Right cardiac atrium (tissue), 5 donors: ENCODE measurements around the gene EEPD1. TPM values are rescaled to one million over a fixed set of nuclear protein-coding genes. Genes with fewer than 3 reads are reported as not detected.

Experiments used
- ATAC-seq, 2 donors: fragments of 200-7000 bp; cut with Tn5 transposase; one replicate each; pipeline versions ENCODE4 v1.8.0 to v1.9.1; 2020; ENCODE audit warnings: moderate library complexity in 2 of 2, mild to moderate bottlenecking in 1 of 2
- DNase-seq, 3 donors: peaks; one replicate each; pipeline ENCODE4 v3.0.0-alpha.2; 2020
- H3K27ac ChIP-seq: one replicate; pipeline ENCODE4 v1.5.1; 2013; ENCODE audit warnings: mild to moderate bottlenecking, low read length, control low read depth, moderate library complexity
- H3K27me3 ChIP-seq: one replicate; pipeline ENCODE4 v1.6.1; 2013; ENCODE audit not compliant: control insufficient read depth, insufficient read depth
- H3K4me1 ChIP-seq: one replicate; pipeline ENCODE4 v1.6.1; 2013; ENCODE audit warnings: low read length; ENCODE audit not compliant: control insufficient read depth, insufficient read depth
- H3K4me3 ChIP-seq: one replicate; pipeline ENCODE4 v1.5.1; 2013; ENCODE audit warnings: low read length, control low read depth
- H3K9me3 ChIP-seq: one replicate; pipeline ENCODE4 v1.6.1; 2013; ENCODE audit warnings: low read length; ENCODE audit not compliant: control insufficient read depth
- WGBS: extraction: QIAGEN DNeasy Blood & Tissue Kit; methylation state at CpG from one replicate; pipeline ENCODE4 v1.1.7; 2013; 5-methylcytosine and 5-hydroxymethylcytosine counted together
- intact Hi-C, 4 donors: fragments of 100-400 bp; cut with DNase I; formaldehyde crosslinking; loops; one replicate each; pipeline versions ENCODE4 v1.11.0 to v1.14.0; 2022 to 2023
- polyA plus RNA-seq: library from polyadenylated mRNA; stranded (reverse); fragments of 200-250 nt; gene quantifications from one replicate; pipeline ENCODE4 v1.2.3, GENCODE V29; 2013
- total RNA-seq, 4 donors: library from RNA; stranded (reverse); fragmentation: NEBNext Ultra II Directional; extraction: Animal tissue kit (Norgen Biotek cat#: 25700); gene quantifications; one replicate each; pipeline ENCODE4 v1.2.1, GENCODE V29; 2021
- donor health status: healthy with polysubstance abuse.
- donor health status: DM: no; HTN: yes; CAD: no.
- donor health status: DM: no; HTN: no; CAD: no.
- donor health status: DM: no; HTN: yes; CAD: no; lungs with severe emphysema.
- donor health status: DM: yes; HTN: yes; CAD: no.

Gene EEPD1
- total and polyA plus RNA-seq, 5 donors: 3.0 to 7.8 (median 4.4) TPM

DNA sequence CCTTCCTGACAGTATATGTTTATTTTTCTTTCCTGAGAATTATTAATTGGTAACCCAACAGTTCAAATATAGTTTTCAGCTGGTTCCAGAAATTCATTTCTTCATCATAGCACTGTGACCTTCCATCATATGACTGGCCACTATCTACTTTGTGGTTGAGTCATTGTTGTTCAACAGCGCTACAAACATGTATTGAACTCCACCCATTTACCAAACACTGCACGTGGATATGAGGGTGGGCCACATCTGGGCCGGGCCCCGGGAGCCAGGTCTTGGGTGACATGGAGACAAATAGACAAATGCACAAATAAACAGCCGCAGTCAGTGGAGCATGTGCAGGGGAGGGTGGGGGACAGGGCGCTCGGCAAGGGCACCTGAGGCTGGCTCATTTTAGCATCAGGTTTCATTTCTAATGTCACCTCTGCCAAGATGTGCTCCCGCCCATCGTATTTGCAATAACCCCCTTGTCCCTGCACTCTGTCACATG is 24.0 kb upstream of the EEPD1 start:
- no peak overlapping the region for H3K4me3 ChIP-seq
- intact Hi-C loops: no loop called here
- DNase-seq (peak in 2 of 3 donors; percentile 28 to 64), ATAC-seq (peak; percentile 70 to 83)
- H3K9me3 ChIP-seq: no peaks in the 10 kb centered on the region
- peaks cover 10% of the 10 kb centered on the region for H3K4me1 ChIP-seq
- WGBS: 70% methylated on average over 9 of the region's 9 CpGs
- no peaks in the 10 kb centered on the region for H3K27me3 ChIP-seq
- peak overlapping the region; percentile 70 for H3K27ac ChIP-seq

DNA sequence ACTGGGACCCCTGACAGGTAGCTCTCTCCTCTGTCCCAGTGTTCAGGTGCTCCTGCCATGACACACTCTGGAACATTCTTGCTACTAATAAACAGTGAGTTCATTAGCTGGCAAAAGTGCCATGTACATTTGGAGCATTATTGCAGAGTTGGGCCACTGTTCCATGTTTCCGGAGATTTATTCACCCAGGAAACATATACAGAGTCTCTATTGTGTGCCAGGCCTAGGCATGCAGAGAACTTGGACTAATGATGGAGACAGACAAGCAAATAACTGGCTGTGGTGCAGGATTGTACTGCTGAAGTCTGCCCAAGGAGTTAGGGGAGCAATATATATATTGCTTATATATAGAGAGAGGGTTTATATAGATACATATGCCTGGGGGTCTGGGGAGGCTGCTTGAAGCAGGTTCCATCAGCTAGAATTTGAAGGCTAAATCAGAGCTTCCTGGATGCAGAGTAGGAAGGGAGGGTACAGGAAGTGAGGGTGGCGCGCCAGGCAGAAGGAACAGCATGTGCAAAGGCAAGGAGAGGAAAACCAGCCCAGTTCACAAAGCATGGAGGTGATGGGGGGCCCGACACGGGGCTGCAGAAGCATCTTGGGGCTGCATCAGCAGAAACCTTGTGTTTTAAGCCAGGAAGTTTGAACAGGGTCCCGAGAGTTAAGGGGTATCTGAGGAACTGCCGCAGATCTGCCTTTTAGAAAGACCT is 22.7 kb upstream of the EEPD1 start:
- H3K4me1 ChIP-seq: peaks cover 10% of the 10 kb centered on the region
- H3K27me3 ChIP-seq: no peaks in the 10 kb centered on the region
- no peaks in the 10 kb centered on the region for H3K9me3 ChIP-seq
- WGBS: 79% methylated on average over 7 of the region's 7 CpGs
- intact Hi-C loops: no loop called here
- no peak for DNase-seq
- ATAC-seq: no peak
- no peak overlapping the region for H3K4me3 ChIP-seq
- H3K27ac ChIP-seq: no peak overlapping the region

DNA sequence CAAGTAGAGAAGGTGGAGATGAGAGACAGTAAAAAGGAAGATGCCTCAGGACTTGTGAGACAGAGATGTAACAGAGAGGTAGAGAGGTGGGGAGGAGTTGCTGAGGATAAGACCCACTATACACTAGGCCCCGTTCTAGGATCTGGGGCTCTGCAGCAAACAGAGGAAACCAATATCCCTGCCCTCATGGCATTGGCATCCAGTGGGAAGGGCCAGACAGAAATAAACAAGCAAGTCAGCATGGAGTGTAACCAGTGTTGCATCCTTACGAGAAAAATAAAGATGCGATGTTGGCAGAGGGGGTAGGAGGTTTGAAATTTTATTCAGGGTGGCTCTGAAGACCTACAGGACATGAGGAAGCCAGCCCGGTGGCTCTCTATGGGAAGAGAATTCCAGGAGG is 22.0 kb upstream of the EEPD1 start:
- DNase-seq (no peak), ATAC-seq (no peak)
- Histone ChIP-seq H3K27ac (no peak overlapping the region), H3K9me3 (no peaks in the 10 kb centered on the region), H3K27me3 (no peaks in the 10 kb centered on the region), H3K4me3 (no peak overlapping the region), H3K4me1 (peaks cover 10% of the 10 kb centered on the region)
- WGBS: 48% methylated on average over 4 of the region's 4 CpGs
- intact Hi-C loops: no loop called here

DNA sequence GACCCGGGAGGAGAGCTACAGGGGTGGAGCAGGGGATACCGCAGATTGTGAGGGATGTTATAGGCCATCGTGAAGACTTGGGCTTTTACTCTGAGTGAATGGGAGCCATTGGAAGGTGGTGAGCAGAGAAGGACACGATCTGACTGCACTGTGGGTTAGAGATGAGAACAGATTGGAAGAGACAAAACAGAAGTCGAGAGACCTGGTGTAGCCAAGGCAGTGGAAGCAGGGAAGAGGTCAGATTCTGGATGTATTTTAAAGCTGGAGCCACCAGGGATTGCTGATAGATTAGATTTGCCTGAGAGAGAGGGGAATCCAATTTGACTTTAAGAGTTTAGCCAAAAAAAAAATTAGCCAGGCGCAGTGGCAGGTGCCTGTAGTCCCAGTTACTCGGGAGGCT is 21.6 kb upstream of the EEPD1 start:
- Histone ChIP-seq H3K9me3 (no peaks in the 10 kb centered on the region), H3K4me3 (no peak overlapping the region), H3K4me1 (peaks cover 9% of the 10 kb centered on the region), H3K27me3 (no peaks in the 10 kb centered on the region), H3K27ac (peak overlapping the region; percentile 2)
- intact Hi-C loops: no loop called here
- no peak for ATAC-seq
- 90% methylated on average over 7 of the region's 7 CpGs for WGBS
- DNase-seq: no peak

DNA sequence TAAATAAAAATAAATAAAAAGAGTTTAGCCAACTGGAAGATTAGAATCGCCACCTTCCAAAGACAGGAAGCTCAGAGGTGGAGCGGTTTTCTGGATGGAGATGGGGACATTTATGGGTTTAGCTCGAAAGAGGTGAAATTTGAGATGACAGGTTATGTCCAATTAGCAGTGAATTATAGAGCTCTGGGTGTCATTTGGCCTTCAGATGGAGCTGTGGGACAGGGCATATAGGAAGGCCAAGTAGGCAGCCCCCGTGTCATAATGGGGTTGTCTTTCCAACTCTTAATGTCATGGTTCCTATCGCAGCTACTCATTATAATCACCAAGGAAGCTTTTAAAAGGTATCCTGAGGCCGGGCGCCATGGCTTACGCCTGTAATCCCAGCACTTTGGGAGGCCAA is 21.0 kb upstream of the EEPD1 start:
- ATAC-seq (no peak), DNase-seq (no peak)
- Histone ChIP-seq H3K9me3 (no peaks in the 10 kb centered on the region), H3K27me3 (no peaks in the 10 kb centered on the region), H3K4me1 (peaks cover 6% of the 10 kb centered on the region), H3K4me3 (no peak overlapping the region), H3K27ac (no peak overlapping the region)
- intact Hi-C loops: no loop called here
- WGBS: 97% methylated on average over 8 of the region's 8 CpGs

DNA sequence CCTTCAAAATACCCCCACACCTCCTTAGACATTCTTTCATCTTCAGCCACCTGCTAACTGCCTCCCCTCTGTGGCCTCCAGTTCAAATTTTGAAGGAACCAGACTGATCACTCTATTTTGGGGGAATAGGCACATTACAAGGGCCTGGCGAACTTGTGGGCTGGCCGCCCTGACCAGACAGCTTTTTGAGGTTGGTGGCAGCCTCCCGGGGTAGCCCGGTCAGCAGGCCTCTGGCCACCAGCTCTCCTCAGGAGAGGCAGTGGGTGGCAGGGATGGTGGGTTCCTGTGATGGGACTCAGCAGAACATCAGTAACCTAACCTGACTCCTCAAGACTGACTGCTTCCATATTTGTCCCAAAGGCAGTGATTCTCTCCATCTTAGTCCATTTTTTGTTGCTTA is 17.4 kb upstream of the EEPD1 start:
- H3K4me3 ChIP-seq: no peak overlapping the region
- no peaks in the 10 kb centered on the region for H3K9me3 ChIP-seq
- WGBS: 95% methylated on average over 4 of the region's 4 CpGs
- no peak for ATAC-seq
- intact Hi-C loops: no loop called here
- no peak for DNase-seq
- peaks cover 3% of the 10 kb centered on the region for H3K4me1 ChIP-seq
- H3K27ac ChIP-seq: no peak overlapping the region
- H3K27me3 ChIP-seq: no peaks in the 10 kb centered on the region

DNA sequence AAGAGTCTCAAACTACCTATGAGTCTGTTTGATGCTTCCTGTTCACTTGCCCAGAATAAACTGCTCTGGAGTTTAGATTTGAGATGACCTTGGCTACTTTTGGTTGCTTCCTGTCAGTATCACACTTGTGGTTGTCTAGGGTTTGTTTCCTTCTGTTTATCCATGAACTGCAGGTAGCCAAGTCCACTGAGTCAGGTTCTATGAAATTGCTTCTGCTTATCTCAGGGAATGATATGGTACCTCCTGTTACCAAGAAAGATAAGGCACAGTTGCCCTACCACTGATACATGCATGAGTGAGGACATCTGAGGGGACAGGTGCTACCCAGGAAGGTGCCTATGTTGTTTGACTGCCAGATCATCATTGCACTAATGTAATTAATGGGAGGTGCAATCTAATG is 15.8 kb upstream of the EEPD1 start:
- no peak overlapping the region for H3K4me3 ChIP-seq
- DNase-seq (no peak), ATAC-seq (peak in 1 of 2 donors; percentile 20)
- intact Hi-C loops: no loop called here
- H3K27ac ChIP-seq: no peak overlapping the region
- no peaks in the 10 kb centered on the region for H3K9me3 ChIP-seq
- no peaks in the 10 kb centered on the region for H3K27me3 ChIP-seq
- peaks cover 3% of the 10 kb centered on the region for H3K4me1 ChIP-seq

DNA sequence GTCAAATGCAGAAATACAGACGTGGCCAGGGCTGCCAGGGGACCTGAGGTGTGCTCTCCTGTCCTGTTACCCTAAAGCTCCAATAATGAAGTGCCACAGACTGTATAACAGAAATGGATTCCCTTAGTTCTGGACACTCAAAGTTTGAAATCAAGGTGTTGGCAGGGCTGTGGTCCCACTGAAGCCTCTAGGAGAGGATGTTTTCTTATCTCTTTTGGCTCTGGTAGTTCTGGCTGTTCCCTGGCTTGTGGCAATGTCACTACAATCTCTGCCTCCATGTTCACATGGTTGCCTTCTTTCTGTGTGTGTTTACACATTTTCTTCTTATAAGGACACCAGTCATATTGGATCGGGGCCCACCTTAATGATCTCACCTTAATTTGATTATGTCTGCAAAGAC is 15.3 kb upstream of the EEPD1 start:
- Histone ChIP-seq H3K4me3 (no peak overlapping the region), H3K9me3 (no peaks in the 10 kb centered on the region), H3K4me1 (peaks cover 3% of the 10 kb centered on the region), H3K27me3 (no peaks in the 10 kb centered on the region), H3K27ac (no peak overlapping the region)
- 80% methylated on average over 2 of the region's 2 CpGs for WGBS
- intact Hi-C loops: no loop called here
- DNase-seq: no peak
- peak in 1 of 2 donors; percentile 36 for ATAC-seq

DNA sequence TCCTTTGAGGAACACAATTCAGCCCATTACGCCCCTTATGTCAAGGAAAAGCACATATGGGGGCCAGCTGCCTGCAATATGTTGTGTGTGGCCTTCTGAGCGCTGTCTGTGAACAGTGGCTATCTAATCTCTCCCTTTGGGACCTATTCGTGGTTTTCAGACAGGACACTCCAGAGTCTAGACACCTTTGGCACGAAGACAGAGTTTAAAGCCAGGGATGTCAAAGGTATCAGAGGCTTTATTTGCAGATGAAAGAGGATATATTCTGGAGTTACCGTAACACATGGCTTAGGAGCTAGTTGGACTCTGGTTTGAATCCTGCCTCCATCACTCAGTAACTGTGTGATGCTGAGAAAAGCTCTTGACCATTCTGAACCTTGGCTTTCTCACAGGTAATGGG is 14.8 kb upstream of the EEPD1 start:
- DNase-seq (no peak), ATAC-seq (no peak)
- H3K4me3 ChIP-seq: no peak overlapping the region
- H3K27me3 ChIP-seq: no peaks in the 10 kb centered on the region
- WGBS: 71% methylated on average over 5 of the region's 5 CpGs
- H3K9me3 ChIP-seq: no peaks in the 10 kb centered on the region
- H3K4me1 ChIP-seq: peaks cover 3% of the 10 kb centered on the region
- intact Hi-C loops: no loop called here
- H3K27ac ChIP-seq: no peak overlapping the region

DNA sequence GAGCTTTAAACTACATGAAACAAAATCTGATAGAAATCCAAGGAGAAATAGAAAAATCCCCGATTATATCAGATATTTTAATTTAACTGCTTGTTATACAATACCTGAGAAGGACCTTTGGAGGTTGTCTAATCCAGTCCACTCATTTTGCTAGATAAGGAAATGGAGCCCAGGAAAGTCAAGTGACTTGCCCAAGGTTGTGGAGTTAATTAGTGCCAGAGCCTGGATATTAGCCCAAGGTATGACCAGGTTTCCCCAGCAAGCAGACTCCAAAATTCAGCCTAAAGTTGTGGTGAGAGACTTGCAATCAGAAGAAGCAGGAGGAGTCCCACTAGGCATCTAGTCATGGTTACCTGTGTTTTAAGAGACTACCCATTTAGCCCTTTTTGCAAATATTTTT is 11.7 kb upstream of the EEPD1 start:
- Histone ChIP-seq H3K9me3 (no peaks in the 10 kb centered on the region), H3K4me3 (no peak overlapping the region), H3K27ac (no peak overlapping the region), H3K4me1 (peaks cover 3% of the 10 kb centered on the region), H3K27me3 (no peaks in the 10 kb centered on the region)
- no peak for ATAC-seq
- DNase-seq: no peak
- 91% methylated on average over 1 of the region's 1 CpG for WGBS
- intact Hi-C loops: no loop called here

DNA sequence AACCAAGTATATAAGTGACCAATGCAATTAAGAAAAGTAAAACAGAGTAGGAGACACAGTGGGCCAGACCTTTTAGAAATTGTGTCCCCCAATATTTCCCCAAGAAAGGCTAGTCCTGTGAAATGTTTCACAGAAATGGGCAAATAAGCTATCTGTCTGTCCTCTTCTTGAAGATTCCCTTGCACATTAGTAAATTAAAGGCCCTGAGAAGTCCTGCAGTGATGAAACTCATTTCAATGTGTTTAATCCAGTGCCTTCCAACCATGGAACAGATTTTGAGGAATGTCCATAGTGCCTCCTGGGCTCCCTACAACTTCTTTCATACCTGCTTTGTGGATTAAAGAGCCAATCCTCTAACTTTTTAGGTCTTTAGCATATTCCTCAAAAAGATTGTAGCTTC is 11.2 kb upstream of the EEPD1 start:
- no peak overlapping the region for H3K4me3 ChIP-seq
- no peak for DNase-seq
- ATAC-seq: no peak
- no peak overlapping the region for H3K27ac ChIP-seq
- peaks cover 3% of the 10 kb centered on the region for H3K4me1 ChIP-seq
- H3K27me3 ChIP-seq: no peaks in the 10 kb centered on the region
- no peaks in the 10 kb centered on the region for H3K9me3 ChIP-seq
- intact Hi-C loops: no loop called here

DNA sequence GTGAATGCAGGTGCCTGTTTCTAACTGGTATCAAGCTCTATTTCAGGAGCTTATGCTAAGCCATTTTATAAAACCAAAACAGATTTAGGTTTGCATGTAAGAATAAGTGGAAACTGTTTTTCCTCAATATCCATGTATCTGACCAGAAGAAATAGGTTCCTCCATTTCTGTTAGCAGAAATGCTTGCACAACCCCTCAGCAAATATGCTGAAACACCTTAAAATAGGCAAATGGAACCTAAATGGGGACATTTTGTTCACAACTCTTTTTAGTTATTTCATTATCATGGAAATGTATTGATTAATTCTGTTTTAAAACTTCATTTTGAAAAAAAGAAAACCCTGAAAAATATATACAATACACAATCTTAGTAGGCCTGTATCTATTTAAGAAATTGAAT is 8.9 kb upstream of the EEPD1 start:
- Histone ChIP-seq H3K27me3 (no peaks in the 10 kb centered on the region), H3K27ac (no peak overlapping the region), H3K9me3 (no peaks in the 10 kb centered on the region), H3K4me3 (no peak overlapping the region), H3K4me1 (no peaks in the 10 kb centered on the region)
- ATAC-seq: no peak
- DNase-seq: no peak
- intact Hi-C loops: no loop called here
